GM21786 (cell line): Measurements from ENCODE around the gene FERD3L.

Experiments used
- ATAC-seq: cut with Tn5 transposase; IDR thresholded peaks from one replicate; pipeline ENCODE4 v1.9.1; 2021; ENCODE audit not compliant: unreplicated experiment

Gene FERD3L

GRCh38 chr7:19117091-19117869, 27.9 kb downstream of the FERD3L start, which contains the start of gene TWIST1:
Gene TWIST1 (minus strand): TSS chr7:19117636. CDS start chr7:19117321, 315 bp downstream.
- no peak for ATAC-seq

- ATAC-seq = no peak
Measured at GRCh38 chr7:19116121-19117090, 28.8 kb downstream of the FERD3L start.

GRCh38 chr7:19114551-19114855, 30.7 kb downstream of the FERD3L start:
- ATAC-seq = no peak

- no peak for ATAC-seq
Measured at GRCh38 chr7:19113855-19114550, 31.2 kb downstream of the FERD3L start.

GRCh38 chr7:19113002-19113350, 32.2 kb downstream of the FERD3L start:
- no peak for ATAC-seq

- ATAC-seq = no peak
Measured at GRCh38 chr7:19112274-19113001, 32.8 kb downstream of the FERD3L start.

GRCh38 chr7:19111474-19112273, 33.5 kb downstream of the FERD3L start:
- no peak for ATAC-seq

- ATAC-seq = no peak
Measured at GRCh38 chr7:19110776-19111175, 34.4 kb downstream of the FERD3L start.

GRCh38 chr7:19110026-19110730, 35.0 kb downstream of the FERD3L start:
- no peak for ATAC-seq

GRCh38 chr7:19109000-19109946, 35.9 kb downstream of the FERD3L start:
- no peak for ATAC-seq

- ATAC-seq = no peak
Measured at GRCh38 chr7:19107356-19108146, 37.7 kb downstream of the FERD3L start.

- ATAC-seq = no peak
Measured at GRCh38 chr7:19107081-19107355, 38.2 kb downstream of the FERD3L start.

- ATAC-seq = no peak
Measured at GRCh38 chr7:19106241-19107080, 38.8 kb downstream of the FERD3L start.

- ATAC-seq = no peak
Measured at GRCh38 chr7:19105546-19105945, 39.7 kb downstream of the FERD3L start.

GRCh38 chr7:19104811-19105210, 40.4 kb downstream of the FERD3L start:
- ATAC-seq = no peak

GRCh38 chr7:19102884-19103283, 42.3 kb downstream of the FERD3L start:
- ATAC-seq = no peak

- ATAC-seq = no peak
Measured at GRCh38 chr7:19101909-19102308, 43.3 kb downstream of the FERD3L start.
